GM21528 (cell line): ENCODE measurements around the gene MTG1.

Experiments used
- ATAC-seq: cut with Tn5 transposase; IDR thresholded peaks from one replicate; pipeline ENCODE4 v1.9.1; 2021; ENCODE audit warnings: mild to moderate bottlenecking, moderate library complexity; ENCODE audit not compliant: unreplicated experiment, low FRiP score

The MTG1 gene

DNA sequence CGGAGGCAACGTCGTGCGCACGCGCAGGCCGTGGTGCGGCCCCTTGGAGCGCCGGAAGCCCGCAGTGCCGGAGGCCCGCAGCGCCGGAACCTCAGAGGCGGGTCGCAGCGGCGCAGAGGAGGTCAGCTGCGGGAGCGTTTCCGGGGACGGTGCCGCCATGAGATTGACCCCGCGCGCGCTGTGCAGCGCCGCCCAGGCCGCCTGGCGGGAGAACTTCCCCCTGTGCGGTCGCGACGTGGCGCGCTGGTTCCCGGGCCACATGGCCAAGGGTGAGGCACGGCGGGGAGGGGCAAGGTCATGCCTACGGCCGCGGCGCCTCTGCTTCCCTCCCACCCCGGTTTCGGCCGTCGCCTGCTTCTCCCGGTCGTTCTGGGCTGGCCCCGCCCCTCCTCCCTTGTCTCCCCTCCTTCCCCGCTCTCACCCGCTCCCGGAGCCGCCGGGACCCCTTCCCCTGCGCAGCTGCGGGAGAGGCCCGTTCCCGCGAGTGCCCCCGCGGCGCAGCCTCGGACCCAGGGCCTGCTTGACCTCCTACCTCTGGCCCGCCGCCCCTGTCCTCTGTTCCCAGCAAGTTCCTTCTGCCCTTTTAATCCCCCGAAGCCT is at the start of gene MTG1:
MTG1 (plus strand) TSS at position 94 of the 600 bp plus-strand sequence; CDS start at position 158, 64 bp downstream.
- peak; percentile 66 for ATAC-seq

- ATAC-seq: no peak
These were observed 49.7 kb upstream of the MTG1 start for GRCh38 chr10:133344236-133344635.

DNA sequence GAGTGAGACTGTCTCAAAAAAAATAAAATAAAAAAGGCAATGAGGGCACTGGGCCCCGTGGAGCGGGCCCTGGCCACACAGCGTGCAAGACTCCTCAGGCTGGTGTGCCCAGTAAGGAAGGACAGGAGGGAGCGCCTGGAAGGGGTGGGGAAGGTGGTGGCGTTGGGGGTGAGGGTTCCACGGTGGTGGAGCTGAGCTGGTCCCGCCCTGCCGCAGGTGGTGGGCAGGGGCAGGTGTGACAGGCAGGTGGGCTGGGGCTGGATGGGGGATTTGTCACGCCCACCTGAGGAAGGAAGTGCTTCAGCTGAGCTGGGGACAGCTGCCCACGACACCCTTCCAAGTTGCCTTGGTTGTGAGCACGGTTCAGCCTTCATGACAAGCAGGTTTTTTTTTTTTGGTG is 47.5 kb upstream of the MTG1 start:
- no peak for ATAC-seq

DNA sequence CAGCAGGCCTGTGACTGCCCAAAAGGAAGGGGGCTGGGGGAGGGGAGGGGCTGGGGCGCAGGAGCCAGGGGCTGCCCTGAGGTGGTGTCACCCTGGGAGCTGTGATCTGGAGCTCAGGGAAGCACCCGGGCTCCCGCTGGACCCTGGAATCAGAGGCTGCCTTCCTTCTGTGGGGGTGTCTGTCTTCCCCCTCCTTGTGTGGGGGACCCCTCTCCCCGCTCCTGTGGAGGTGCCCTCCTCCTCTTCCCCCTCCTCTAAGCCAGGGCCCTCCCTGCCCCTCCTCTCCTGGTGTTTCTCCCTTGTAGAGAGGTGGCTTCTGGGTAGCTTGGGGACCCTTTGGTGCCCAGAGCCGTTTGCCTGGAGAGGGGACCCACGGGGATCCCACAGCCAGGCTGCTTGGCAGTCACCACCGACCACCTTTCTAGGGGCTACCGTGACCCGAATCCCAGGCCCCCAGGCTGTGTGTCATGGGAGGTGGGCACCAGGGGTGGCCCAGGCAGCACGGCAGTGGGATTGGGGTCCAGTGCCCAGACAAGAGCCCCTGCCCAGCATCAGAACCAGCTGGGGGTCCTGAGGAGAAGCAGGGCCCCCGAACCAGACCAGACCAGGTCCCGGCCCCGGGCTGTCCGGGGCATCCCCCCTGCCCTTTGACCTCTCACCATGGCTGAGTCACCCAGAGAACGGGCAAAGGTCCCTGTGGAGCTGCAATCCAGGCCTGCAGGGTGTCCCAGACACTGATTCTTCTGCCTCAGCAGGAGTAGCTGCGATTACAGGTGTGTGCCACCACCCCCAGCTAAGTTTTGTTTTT is 46.0 kb upstream of the MTG1 start:
- no peak for ATAC-seq

DNA sequence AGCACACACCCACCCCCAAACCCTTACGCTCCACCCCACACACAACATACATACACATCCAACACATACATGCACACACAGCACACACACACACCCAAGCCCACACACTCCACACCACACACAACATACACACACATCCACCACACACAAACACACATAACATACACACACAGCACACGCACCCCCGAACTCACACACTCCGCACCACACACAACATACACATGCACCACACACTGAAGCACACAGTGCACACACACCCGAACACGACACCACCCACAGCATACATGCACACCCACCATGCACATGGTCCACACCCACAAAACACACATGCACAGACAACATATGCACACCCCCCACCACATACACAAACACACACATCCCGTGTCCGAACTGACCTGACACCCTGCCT is 44.8 kb upstream of the MTG1 start:
- no peak for ATAC-seq

DNA sequence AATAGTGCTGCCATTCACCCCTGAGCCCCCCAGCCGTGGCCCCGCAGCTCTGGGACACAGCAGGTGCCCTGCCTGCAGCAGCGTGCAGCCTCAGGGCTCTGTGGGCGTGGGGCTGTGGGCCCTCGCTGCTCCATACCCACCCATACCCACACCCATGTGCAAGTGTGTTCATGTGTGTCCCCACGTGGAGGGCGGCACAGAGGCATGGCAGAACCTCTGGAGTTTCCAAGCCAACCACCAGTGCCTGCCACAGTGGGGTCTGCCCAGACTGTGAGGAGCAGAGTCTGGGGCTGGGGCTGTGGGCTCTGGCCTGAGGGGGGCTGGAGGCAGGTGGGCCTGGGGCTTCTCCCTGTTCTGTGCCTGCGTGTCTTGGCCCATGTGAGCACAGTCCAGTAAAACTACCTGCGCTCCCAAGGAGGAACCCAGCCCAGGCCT is 44.4 kb upstream of the MTG1 start:
- ATAC-seq: no peak

- ATAC-seq: no peak
These were observed 43.5 kb upstream of the MTG1 start for GRCh38 chr10:133350283-133350949.

GRCh38 chr10:133350950-133351329 is 43.0 kb upstream of the MTG1 start:
- no peak for ATAC-seq

DNA sequence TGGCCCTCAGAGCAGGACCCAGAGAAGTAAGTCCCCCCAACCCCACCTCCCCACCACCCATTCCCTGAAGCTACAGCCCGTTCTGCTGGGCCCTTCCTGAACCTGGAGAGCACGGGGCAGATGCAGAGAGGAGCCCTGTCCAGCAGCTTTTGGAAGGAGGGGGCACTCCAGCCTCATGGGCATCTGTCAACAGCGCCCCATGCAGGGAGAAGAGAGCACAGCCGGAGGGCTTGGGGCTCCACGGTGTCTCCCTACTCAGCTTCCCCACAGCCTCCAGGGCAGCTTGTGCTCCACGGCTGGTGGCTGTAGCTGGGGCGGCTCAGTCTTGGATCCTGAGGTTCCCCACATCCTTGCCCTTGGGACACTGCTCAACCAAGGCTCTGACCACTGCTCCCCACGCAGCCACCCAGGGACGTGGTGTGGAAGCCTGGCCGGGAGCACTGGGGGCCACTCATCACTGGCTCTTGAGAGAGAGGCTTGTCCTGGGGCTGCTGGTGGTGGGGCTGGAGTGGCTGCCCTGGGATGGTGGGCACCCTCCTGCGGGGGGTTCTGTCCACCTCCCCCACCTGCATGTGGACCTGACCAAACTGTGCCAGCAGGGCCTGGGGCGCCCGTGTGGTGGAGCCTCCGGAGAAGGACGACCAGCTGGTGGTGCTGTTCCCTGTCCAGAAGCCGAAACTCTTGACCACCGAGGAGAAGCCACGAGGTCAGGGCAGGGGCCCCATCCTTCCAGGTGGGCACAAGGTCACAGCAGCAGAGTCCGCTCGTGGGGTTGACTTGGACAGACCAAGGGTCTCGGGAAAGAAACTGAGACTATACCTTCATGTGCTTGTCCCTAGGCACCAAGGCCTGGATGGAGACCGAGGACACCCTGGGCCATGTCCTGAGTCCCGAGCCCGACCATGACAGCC is 42.3 kb upstream of the MTG1 start:
- no peak for ATAC-seq

- no peak for ATAC-seq
These were observed 40.6 kb upstream of the MTG1 start for GRCh38 chr10:133353202-133353959.

- ATAC-seq: no peak
These were observed 39.9 kb upstream of the MTG1 start for GRCh38 chr10:133353988-133354605.

- ATAC-seq: no peak
These were observed 39.2 kb upstream of the MTG1 start for GRCh38 chr10:133354672-133355240.

DNA sequence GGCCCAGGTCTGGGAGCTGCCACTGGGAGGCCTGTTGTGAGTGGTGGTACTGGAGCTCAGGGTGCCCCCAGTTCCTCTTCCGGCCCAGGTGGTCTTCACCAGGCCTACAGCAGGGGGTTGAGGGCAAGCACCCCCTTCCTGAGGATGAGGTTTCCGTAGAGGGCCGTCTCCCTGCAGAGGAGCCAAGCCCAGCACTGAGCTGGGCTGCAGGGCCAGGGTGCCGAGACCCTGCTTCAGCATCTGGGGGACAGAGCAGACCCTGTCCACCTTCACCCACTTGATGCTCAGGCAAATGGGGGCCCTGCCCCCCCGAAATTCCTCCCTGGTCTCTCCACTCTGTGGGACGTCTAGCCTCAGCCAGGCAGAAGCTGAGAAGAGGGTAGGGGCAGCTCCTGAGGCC is 38.7 kb upstream of the MTG1 start:
- ATAC-seq: no peak

- no peak for ATAC-seq
These were observed 38.0 kb upstream of the MTG1 start for GRCh38 chr10:133355991-133356390.

DNA sequence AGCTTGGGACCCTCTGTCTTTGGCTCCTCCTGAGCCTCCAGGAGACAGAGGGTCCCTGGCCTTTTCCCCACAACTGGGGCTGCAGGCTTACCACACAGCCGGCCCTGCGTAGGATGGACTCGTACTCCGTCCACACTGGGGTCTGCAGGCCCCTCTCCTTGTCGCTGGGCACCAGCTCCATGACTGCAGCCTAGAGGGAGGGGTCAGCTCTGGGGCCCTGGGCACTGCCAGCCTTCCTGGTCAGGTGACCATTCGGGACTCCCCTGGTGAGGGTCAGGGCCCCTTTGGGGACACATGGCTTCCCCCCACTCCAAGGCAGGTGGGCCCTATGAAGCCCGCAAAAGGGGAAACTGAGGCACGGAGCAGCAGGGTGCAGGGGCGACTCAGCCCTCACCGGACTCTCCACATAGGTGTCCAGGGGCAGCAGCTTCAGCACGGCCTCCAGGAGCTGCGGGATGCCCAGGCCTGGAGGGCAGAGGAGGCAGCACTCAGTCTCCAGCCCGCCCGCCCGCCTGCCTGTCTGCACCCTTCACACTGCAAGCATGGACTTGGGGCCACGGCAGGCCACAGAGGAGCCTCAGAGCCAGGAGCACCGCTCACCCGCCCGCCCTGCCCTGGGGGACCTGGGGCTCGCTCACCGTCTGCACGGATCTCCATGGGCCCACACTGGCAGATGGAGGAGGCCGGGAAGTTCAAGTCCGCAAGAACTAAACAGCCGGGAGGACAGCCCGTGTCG is 37.2 kb upstream of the MTG1 start:
- ATAC-seq: no peak

DNA sequence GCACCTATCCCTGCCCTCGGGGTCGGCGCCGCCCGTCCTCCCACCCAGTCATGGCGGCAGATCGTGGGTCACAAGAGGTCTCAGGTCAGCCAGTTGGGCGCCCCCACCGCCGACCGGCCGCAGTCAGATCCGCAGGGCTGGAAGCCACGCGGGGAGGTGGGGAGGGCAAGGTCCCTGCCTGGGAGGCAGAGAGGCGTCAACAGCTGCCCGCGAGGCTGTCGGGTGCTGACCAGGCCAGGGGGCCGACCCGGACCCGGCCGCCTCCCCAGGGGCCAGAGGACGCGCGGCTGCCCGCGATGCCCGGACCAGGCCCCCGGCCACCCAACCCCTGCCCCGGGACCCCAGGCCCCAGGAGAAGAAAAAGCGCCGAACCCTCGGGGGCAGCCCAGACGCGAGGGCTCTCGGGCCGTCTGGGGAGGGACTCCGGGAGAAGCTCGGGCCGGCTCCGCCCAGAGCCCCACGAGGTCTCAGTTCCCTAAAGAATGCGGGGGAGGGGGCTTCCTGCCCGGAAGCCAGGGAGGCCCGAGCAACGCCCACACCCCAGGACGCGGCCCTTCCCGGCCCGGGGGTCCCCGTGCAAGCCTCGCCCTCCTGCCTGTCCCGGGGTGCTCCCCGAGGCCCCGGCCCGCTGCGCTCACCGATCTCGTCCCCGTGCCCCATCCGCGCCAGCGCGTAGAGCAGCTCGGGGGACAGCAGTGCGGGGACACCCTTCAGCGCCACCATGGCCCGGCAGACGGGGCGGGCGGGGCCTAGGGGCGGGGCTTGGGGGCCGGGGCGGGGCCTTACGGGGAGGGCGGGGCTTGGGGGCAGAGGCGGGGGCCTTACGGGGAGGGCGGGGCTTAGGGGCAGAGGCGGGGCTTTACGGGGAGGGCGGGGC is 36.4 kb upstream of the MTG1 start, which contains the start of gene FUOM:
FUOM (minus strand) TSS at position 735 of the 877 bp plus-strand sequence; CDS start at position 723, 12 bp downstream.
- ATAC-seq: peak; percentile 84

DNA sequence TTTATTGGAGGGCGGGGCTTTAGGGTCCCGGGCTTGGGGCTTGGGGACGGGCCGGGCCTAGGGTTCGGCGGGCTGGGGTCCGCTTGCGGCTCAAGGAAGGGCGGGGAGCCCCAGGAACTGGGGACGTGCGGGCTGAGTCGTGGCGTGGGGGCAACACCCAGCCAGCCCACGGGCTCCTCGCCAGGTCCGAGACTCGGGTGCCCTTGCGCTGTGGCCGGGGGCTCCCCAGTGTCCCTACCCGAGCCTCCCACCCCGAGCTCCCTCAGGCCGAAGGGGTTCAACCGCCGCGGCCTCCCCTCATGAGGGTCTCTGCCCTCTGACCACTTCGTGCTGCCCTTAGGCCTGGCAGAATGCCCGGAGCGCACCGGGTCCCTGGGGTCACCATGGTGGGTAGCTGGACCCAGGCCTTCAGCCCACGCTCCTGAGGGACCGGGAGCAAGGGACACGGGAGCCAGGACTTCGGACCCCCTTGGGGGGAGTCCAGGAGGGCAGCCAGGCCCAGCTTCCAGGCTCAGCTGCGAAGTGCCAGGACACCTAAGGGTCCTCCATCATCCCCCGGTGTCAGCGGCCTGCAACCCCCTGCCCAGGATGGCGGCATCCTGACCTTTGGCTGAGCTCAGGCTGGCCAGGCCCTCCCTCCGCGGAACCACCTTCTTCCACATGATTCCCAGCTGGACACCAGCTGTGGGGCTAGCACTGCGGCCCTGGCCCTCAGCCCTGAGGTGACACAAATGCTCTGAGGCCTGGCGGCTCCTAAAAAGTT is 35.6 kb upstream of the MTG1 start:
- no peak for ATAC-seq
